NB4 (cell line): ENCODE data around the gene MIER1.
"Not testable (repeated sequence)": the region's sequence is repeated elsewhere in the genome, so short reads cannot be mapped to it uniquely, and the experiment has no call there.

Source experiments
- DNase-seq: peaks from one replicate; pipeline ENCODE4 v3.0.0; 2010; ENCODE audit warnings: low read depth
- H3K4me3 ChIP-seq: one replicate; pipeline ENCODE4 v1.5.1; 2011; ENCODE audit warnings: mild to moderate bottlenecking, low read depth, low read length, moderate library complexity
- CTCF ChIP-seq: IDR thresholded peaks from one replicate; pipeline ENCODE4 v1.5.1; 2012; ENCODE audit warnings: low read depth, low read length
- MAX ChIP-seq: IDR thresholded peaks from 2 replicates; pipeline ENCODE4 v1.6.1; 2011; ENCODE audit warnings: low read depth, low read length
- MYC ChIP-seq: IDR thresholded peaks from 2 replicates; pipeline ENCODE4 v1.6.1; 2011; ENCODE audit warnings: low read depth, low read length
- POLR2A ChIP-seq: IDR thresholded peaks from 2 replicates; pipeline ENCODE4 v1.6.1; 2011; ENCODE audit warnings: mild to moderate bottlenecking; ENCODE audit not compliant: insufficient read length; ENCODE audit errors: extremely low read depth

The MIER1 gene

GRCh38 chr1:66968574-66968973 lies 43.8 kb downstream of the MIER1 start:
- TF ChIP-seq MYC (no peak), MAX (no peak)
- DNase-seq = no peak
- H3K4me3 ChIP-seq = no peak overlapping the region

GRCh38 chr1:66978201-66978600 lies 53.4 kb downstream of the MIER1 start:
- no peak overlapping the region for H3K4me3 ChIP-seq
- no peak for DNase-seq
- no peak for TF ChIP-seq CTCF
- no peak for TF ChIP-seq POLR2A
- TF ChIP-seq MYC = no peak
- TF ChIP-seq MAX = no peak

GRCh38 chr1:66979621-66980020 lies 54.8 kb downstream of the MIER1 start:
- H3K4me3 ChIP-seq, DNase-seq: not testable (repeated sequence)

GRCh38 chr1:66980745-66981367 lies 56.1 kb downstream of the MIER1 start:
- H3K4me3 ChIP-seq = no peak overlapping the region
- no peak for DNase-seq

GRCh38 chr1:66981679-66982078 lies 56.9 kb downstream of the MIER1 start:
- no peak for DNase-seq
- TF ChIP-seq POLR2A = no peak
- no peak for TF ChIP-seq MYC
- no peak for TF ChIP-seq CTCF
- no peak for TF ChIP-seq MAX
- no peak overlapping the region for H3K4me3 ChIP-seq

More at GRCh38 chr1:66980745-66981367, 56.1 kb downstream of the MIER1 start:
- TF ChIP-seq MAX (no peak), POLR2A (no peak), CTCF (no peak), MYC (no peak)

GRCh38 chr1:66982561-66983260 lies 57.9 kb downstream of the MIER1 start:
- no peak for DNase-seq
- TF ChIP-seq MYC = no peak
- TF ChIP-seq CTCF = no peak
- TF ChIP-seq POLR2A = no peak
- TF ChIP-seq MAX = no peak
- no peak overlapping the region for H3K4me3 ChIP-seq
